Keratinocyte (primary cell): ENCODE measurements around the gene DNAJC8. TPM values are rescaled to one million over a fixed set of nuclear protein-coding genes. Genes with fewer than 3 reads are reported as not detected.

Experiments used
- DNase-seq: peaks from one replicate; pipeline ENCODE4 v3.0.0-alpha.2; 2011; ENCODE audit warnings: low read depth, missing footprints, low spot score
- FAIRE-seq: peaks from 2 replicates; lab custom pipeline; 2011; peaks lifted over from hg19 to GRCh38; lab: Jason Lieb, UNC
- H2AFZ ChIP-seq: 2 replicates; pipeline ENCODE4 v1.6.0; 2012; ENCODE audit warnings: low read length, control low read depth, inconsistent platforms; ENCODE audit not compliant: control insufficient read depth
- H3K27ac ChIP-seq: 2 replicates; pipeline ENCODE4 v1.5.1; 2011; ENCODE audit warnings: low read length; ENCODE audit not compliant: control insufficient read depth, insufficient read depth
- H3K27me3 ChIP-seq: 3 replicates; pipeline ENCODE4 v1.6.0; 2011; ENCODE audit warnings: low read length; ENCODE audit not compliant: control insufficient read depth, insufficient read depth; ENCODE audit errors: extremely low read depth
- H3K36me3 ChIP-seq, 2 experiments: 2 replicates in 1 of 2; 3 replicates in 1 of 2; pipeline ENCODE4 v1.5.1; 2011; ENCODE audit warnings: low read length in 2 of 2, mild to moderate bottlenecking in 1 of 2; ENCODE audit not compliant: control insufficient read depth in 2 of 2, insufficient read depth in 2 of 2; ENCODE audit errors: extremely low read depth in 1 of 2
- H3K4me1 ChIP-seq: 3 replicates; pipeline ENCODE4 v1.5.1; 2011; ENCODE audit warnings: low read length; ENCODE audit not compliant: control insufficient read depth, insufficient read depth; ENCODE audit errors: extremely low read depth
- H3K4me2 ChIP-seq: 3 replicates; pipeline ENCODE4 v1.6.0; 2011; ENCODE audit warnings: low read depth, low read length; ENCODE audit not compliant: control insufficient read depth, insufficient read depth; ENCODE audit errors: extremely low read depth
- H3K4me3 ChIP-seq, 3 experiments: fragments of 200-600 bp in 1 of 3; sonication (generic) in 1 of 3; 2 replicates in 2 of 3; 3 replicates in 1 of 3; pipeline ENCODE4 v1.5.1; 2011 to 2016; ENCODE audit warnings: low read length in 3 of 3, mild to moderate bottlenecking in 3 of 3, control low read depth in 2 of 3, inconsistent platforms in 1 of 3, low read depth in 1 of 3, mixed read lengths in 1 of 3, mixed run types in 1 of 3, moderate library complexity in 1 of 3; ENCODE audit not compliant: control insufficient read depth in 2 of 3, insufficient read depth in 2 of 3; ENCODE audit errors: extremely low read depth in 1 of 3
- H3K79me2 ChIP-seq: 2 replicates; pipeline ENCODE4 v1.6.0; 2012; ENCODE audit warnings: low read length; ENCODE audit not compliant: control insufficient read depth, insufficient read depth
- H3K9ac ChIP-seq: 3 replicates; pipeline ENCODE4 v1.6.0; 2011; ENCODE audit warnings: low read length; ENCODE audit not compliant: control insufficient read depth, insufficient read depth; ENCODE audit errors: extremely low read depth
- H3K9me1 ChIP-seq: 3 replicates; pipeline ENCODE4 v1.6.0; 2011; ENCODE audit warnings: low read length; ENCODE audit not compliant: control insufficient read depth, insufficient read depth; ENCODE audit errors: extremely low read depth
- H3K9me3 ChIP-seq: 2 replicates; pipeline ENCODE4 v1.5.1; 2012; ENCODE audit warnings: low read depth, low read length; ENCODE audit not compliant: control insufficient read depth
- H4K20me1 ChIP-seq: 3 replicates; pipeline ENCODE4 v1.6.0; 2011; ENCODE audit warnings: low read length; ENCODE audit not compliant: control insufficient read depth, insufficient read depth; ENCODE audit errors: extremely low read depth
- EZH2 ChIP-seq: IDR thresholded peaks from one replicate; pipeline ENCODE4 v1.6.1; 2012; ENCODE audit warnings: inconsistent platforms, mild to moderate bottlenecking, low read length, moderate library complexity
- dilution Hi-C: fragments of 300-500 bp; cut with MboI; formaldehyde crosslinking; loops from one replicate; pipeline ENCODE4 v1.7.0; 2020; ENCODE audit warnings: low sequenced_read_pairs; ENCODE audit not compliant: extremely low pct_ligation_motif_present
- polyA plus RNA-seq, 5 experiments: library from polyadenylated mRNA; depleted of rRNA in 3 of 5; stranded (reverse) in 3 of 5; stranded (forward) in 1 of 5; unstranded in 1 of 5; fragments of >200 nt; gene quantifications; 1 replicate in 1 of 5; 2 replicates in 3 of 5; 3 replicates in 1 of 5; pipeline versions ENCODE4 v1.2.1 to v1.2.3, GENCODE V29; 2011 to 2012; ENCODE audit warnings: missing spikeins in 2 of 5, low read depth in 1 of 5, low replicate concordance in 1 of 5
- TF ChIP-seq, protein P1 (sequence below), 3 experiments: IDR thresholded peaks in 1 of 3; conservative IDR thresholded peaks in 1 of 3; optimal IDR thresholded peaks in 1 of 3; 2 replicates in 2 of 3; 3 replicates in 1 of 3; pipeline versions ENCODE3 to v1.5.1; 2011; ENCODE audit warnings: low read length in 3 of 3, mild to moderate bottlenecking in 3 of 3, moderate library complexity in 2 of 3, control low read depth in 1 of 3, inconsistent platforms in 1 of 3; ENCODE audit not compliant: insufficient read depth in 2 of 3; ENCODE audit errors: extremely low read depth in 1 of 3

DNAJC8 gene
- polyA plus RNA-seq, 1 donor (not counting 4 experiments of a cell fraction or from before 2014, with no cell fraction given): 104 TPM

DNA sequence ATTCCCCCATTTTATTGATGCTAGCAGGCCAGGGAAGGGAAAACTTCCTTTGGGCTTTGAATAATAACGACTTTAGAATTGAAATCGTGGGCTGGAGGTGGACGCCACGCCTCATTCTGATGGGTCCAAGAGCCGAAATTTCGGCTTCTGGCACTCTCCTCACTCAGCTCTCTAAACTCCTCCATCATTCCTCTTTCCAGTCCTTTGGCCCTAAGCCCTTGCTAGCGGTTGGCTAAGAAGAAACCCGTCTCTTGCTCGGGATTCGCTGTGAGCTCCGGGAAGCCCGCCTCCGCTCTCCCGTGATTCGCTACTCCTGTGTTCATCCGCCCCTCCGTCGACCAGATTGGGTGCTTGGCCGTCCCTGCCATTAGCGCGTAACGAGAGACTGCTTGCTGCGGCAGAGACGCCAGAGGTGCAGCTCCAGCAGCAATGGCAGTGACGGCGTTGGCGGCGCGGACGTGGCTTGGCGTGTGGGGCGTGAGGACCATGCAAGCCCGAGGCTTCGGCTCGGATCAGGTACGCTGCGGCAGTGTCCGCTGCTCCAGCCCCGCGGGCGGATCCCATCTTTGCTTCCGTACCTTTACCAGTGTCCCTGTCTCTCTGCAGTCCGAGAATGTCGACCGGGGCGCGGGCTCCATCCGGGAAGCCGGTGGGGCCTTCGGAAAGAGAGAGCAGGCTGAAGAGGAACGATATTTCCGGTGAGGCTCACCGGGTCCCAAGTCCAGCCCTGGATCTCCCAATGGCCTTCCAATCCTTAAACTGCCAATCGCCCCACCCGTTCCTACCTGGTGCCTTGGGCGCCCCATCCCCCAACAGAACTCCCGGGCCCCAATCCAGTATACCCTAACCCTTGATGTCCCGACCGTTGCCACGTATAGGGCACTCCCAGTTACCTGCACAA lies 3.2 kb upstream of the DNAJC8 start, which contains the start of gene ATP5IF1:
ATP5IF1 (plus strand) TSS at position 370 of the 901 bp plus-strand sequence; CDS start at position 430, 60 bp downstream.
- Histone ChIP-seq H3K27ac (peak within 1 kb of the TSS; percentile 78), H3K4me1 (peaks cover 32% of the 10 kb centered on the region), H3K79me2 (peaks cover 41% of the 10 kb centered on the region), H3K9me1 (no peaks in the 10 kb centered on the region), H3K36me3 (peaks cover 6% of the 10 kb centered on the region in 2 experiments), H2AFZ (peak within 1 kb of the TSS; percentile 97), H4K20me1 (no peaks in the 10 kb centered on the region), H3K9ac (peak within 1 kb of the TSS; percentile 86), H3K9me3 (no peaks in the 10 kb centered on the region), H3K4me3 (peak within 1 kb of the TSS; percentile 74 to 88 (median 83)), H3K27me3 (no peaks in the 10 kb centered on the region), H3K4me2 (peak within 1 kb of the TSS; percentile 85)
- FAIRE-seq: peak; percentile 85
- dilution Hi-C loops: no loop called here
- no peak for DNase-seq
- TF ChIP-seq, protein P1, sequence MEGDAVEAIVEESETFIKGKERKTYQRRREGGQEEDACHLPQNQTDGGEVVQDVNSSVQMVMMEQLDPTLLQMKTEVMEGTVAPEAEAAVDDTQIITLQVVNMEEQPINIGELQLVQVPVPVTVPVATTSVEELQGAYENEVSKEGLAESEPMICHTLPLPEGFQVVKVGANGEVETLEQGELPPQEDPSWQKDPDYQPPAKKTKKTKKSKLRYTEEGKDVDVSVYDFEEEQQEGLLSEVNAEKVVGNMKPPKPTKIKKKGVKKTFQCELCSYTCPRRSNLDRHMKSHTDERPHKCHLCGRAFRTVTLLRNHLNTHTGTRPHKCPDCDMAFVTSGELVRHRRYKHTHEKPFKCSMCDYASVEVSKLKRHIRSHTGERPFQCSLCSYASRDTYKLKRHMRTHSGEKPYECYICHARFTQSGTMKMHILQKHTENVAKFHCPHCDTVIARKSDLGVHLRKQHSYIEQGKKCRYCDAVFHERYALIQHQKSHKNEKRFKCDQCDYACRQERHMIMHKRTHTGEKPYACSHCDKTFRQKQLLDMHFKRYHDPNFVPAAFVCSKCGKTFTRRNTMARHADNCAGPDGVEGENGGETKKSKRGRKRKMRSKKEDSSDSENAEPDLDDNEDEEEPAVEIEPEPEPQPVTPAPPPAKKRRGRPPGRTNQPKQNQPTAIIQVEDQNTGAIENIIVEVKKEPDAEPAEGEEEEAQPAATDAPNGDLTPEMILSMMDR (optimal IDR thresholded peaks at IDR 0.05 in 1 of 3, IDR thresholded peaks at IDR 0.05 in 1 of 3, conservative IDR thresholded peaks at IDR 0.05 in 1 of 3; ENCODE audit: extremely low read depth in 1 of 3, insufficient read depth in 2 of 3, low read length in 3 of 3): no peak
- TF ChIP-seq EZH2: no peak

DNA sequence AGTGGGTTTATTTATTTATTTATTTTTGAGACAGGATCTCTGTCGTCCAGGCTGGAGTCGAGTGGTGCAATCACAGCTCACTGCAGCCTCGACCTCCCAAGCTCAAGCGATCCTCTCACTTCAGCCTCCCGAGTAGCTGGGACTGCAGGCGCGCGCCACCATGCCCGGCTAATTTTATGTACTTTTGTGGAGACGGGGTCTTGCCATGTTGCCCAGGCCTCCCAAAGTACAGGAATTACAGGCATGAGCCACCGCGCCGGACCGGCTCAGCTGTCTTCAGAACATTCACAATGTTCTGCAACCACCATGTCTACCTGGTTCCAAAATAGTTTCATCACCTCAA lies 406 bp upstream of the DNAJC8 start:
- Histone ChIP-seq H3K4me3 (no peak overlapping the region), H3K36me3 (peaks cover 6 to 8% of the 10 kb centered on the region in 2 experiments), H4K20me1 (no peaks in the 10 kb centered on the region), H3K27ac (no peak overlapping the region), H2AFZ (peak overlapping the region; percentile 39), H3K9me1 (no peaks in the 10 kb centered on the region), H3K4me1 (peaks cover 18% of the 10 kb centered on the region), H3K9me3 (no peaks in the 10 kb centered on the region), H3K9ac (no peak overlapping the region), H3K27me3 (no peaks in the 10 kb centered on the region), H3K4me2 (peak overlapping the region; percentile 96), H3K79me2 (peaks cover 65% of the 10 kb centered on the region)
- FAIRE-seq (no peak), DNase-seq (no peak)
- dilution Hi-C loops: no loop called here
- TF ChIP-seq, protein P1 (optimal IDR thresholded peaks at IDR 0.05 in 1 of 3, IDR thresholded peaks at IDR 0.05 in 1 of 3, conservative IDR thresholded peaks at IDR 0.05 in 1 of 3; ENCODE audit: extremely low read depth in 1 of 3, insufficient read depth in 2 of 3, low read length in 3 of 3): no peak
